ENCODE results near the gene BRI3. TPM values are rescaled to one million over a fixed set of nuclear protein-coding genes. Genes with fewer than 3 reads are reported as not detected.

The BRI3 gene
- total RNA-seq: 10 to 100 TPM; 44.9 to 47.6 TPM

GRCh38 chr7:98280791-98281756 is at the start of gene BRI3:
TSS of gene BRI3 (plus strand) at chr7:98281686. CDS start at chr7:98281796, 110 bp downstream.
- CTCF ChIA-PET: interaction anchor here (0.8 to 1.5 kb wide), 3 partner anchors 9 to 79 kb away, joined by 3 to 4 read pairs (median 4); no protein-coding TSS in a partner anchor
- intact Hi-C loops (cut with micrococcal nuclease): no loop called here
- DNase-seq: peak; percentile 92
- Mint-ChIP-seq H3K27ac (peak within 1 kb of the TSS; percentile 73), H3K4me3 (peak within 1 kb of the TSS; percentile 79), H3K36me3 (ENCODE audit: low read depth) (peaks cover 8% of the 10 kb centered on the region), H3K4me1 (ENCODE audit: low read depth) (peaks cover 29% of the 10 kb centered on the region), H3K27me3 (no peaks in the 10 kb centered on the region), H3K9me3 (no peaks in the 10 kb centered on the region)
- ATAC-seq: peak; percentile 84
- no peak for TF ChIP-seq CTCF (IDR thresholded peaks at IDR 0.05)
- POLR2A ChIA-PET: interaction anchor here (0.6 to 2.0 kb wide), 2 partner anchors 30 to 519 kb away, joined by 3 to 7 read pairs; no protein-coding TSS in a partner anchor

GRCh38 chr7:98232263-98232585 is 49.3 kb upstream of the BRI3 start:
- Mint-ChIP-seq H3K27ac (no peak overlapping the region), H3K36me3 (ENCODE audit: low read depth) (peaks cover 3% of the 10 kb centered on the region), H3K27me3 (no peaks in the 10 kb centered on the region), H3K4me1 (ENCODE audit: low read depth) (no peaks in the 10 kb centered on the region), H3K9me3 (no peaks in the 10 kb centered on the region), H3K4me3 (no peak overlapping the region)
- intact Hi-C loops (cut with micrococcal nuclease): no loop called here
- ChIA-PET CTCF (no interaction called here), POLR2A (no interaction called here)
- DNase-seq (no peak), ATAC-seq (no peak)
- TF ChIP-seq CTCF (IDR thresholded peaks at IDR 0.05): no peak

- H3K4me3 Mint-ChIP-seq: no peak overlapping the region
- ATAC-seq (no peak), DNase-seq (no peak)
- no peaks in the 10 kb centered on the region for H3K4me1 Mint-ChIP-seq (ENCODE audit: low read depth)
- H3K27me3 Mint-ChIP-seq: no peaks in the 10 kb centered on the region
- intact Hi-C loops (cut with micrococcal nuclease): no loop called here
- ChIA-PET CTCF (no interaction called here), POLR2A (no interaction called here)
- peaks cover 3% of the 10 kb centered on the region for H3K36me3 Mint-ChIP-seq (ENCODE audit: low read depth)
- H3K9me3 Mint-ChIP-seq: no peaks in the 10 kb centered on the region
- TF ChIP-seq CTCF (IDR thresholded peaks at IDR 0.05): no peak
- no peak overlapping the region for H3K27ac Mint-ChIP-seq
Observed at GRCh38 chr7:98232799-98233198, 48.7 kb upstream of the BRI3 start.

GRCh38 chr7:98233219-98234070 is 48.0 kb upstream of the BRI3 start:
- Mint-ChIP-seq H3K4me1 (ENCODE audit: low read depth) (no peaks in the 10 kb centered on the region), H3K4me3 (no peak overlapping the region), H3K9me3 (no peaks in the 10 kb centered on the region), H3K36me3 (ENCODE audit: low read depth) (peaks cover 3% of the 10 kb centered on the region), H3K27ac (no peak overlapping the region), H3K27me3 (no peaks in the 10 kb centered on the region)
- TF ChIP-seq CTCF (IDR thresholded peaks at IDR 0.05): no peak
- DNase-seq (no peak), ATAC-seq (no peak)
- intact Hi-C loops (cut with micrococcal nuclease): no loop called here
- POLR2A ChIA-PET: interaction anchor here (0.7 kb wide), 1 partner anchor 19 kb away, joined by 4 read pairs; no protein-coding TSS in a partner anchor
- CTCF ChIA-PET: no interaction called here

Measured in activated CD8-positive, alpha-beta T cell treated with anti-CD3 and anti-CD28 coated beads for 36 hours (primary cell).